Fibroblast of the aortic adventitia (primary cell): Measurements from ENCODE around the gene TGFB3. TPM values are rescaled to one million over a fixed set of nuclear protein-coding genes. Genes with fewer than 3 reads are reported as not detected.
A peak's percentile ranks its signal among the peaks of the same experiment; 100 is the strongest.

Source experiments
- DNase-seq: peaks from one replicate; pipeline ENCODE4 v3.0.0-alpha.2; 2010; ENCODE audit warnings: low read depth
- H3K4me3 ChIP-seq: 2 replicates; pipeline ENCODE4 v1.5.1; 2011; ENCODE audit warnings: low read depth, mild to moderate bottlenecking, control low read depth, low read length, moderate library complexity
- CTCF ChIP-seq: IDR thresholded peaks from 2 replicates; pipeline ENCODE4 v1.5.1; 2011; ENCODE audit warnings: mild to moderate bottlenecking, low read length, control low read depth, inconsistent platforms; ENCODE audit not compliant: insufficient read depth
- total RNA-seq: library from RNA; depleted of rRNA; stranded (reverse); fragments of >200 nt; gene quantifications from 2 replicates; pipeline ENCODE4 v1.2.3, GENCODE V29; 2012; ENCODE audit warnings: low replicate concordance

The TGFB3 gene
- total RNA-seq, 1 donor, result 9.9 TPM

GRCh38 chr14:75989134-75989533 is 7.3 kb upstream of the TGFB3 start:
- H3K4me3 ChIP-seq, result no peak overlapping the region
- TF ChIP-seq CTCF, result no peak
- peak; percentile 97 for DNase-seq

- no peak for DNase-seq
- no peak for TF ChIP-seq CTCF
- H3K4me3 ChIP-seq, result no peak overlapping the region
Observed at GRCh38 chr14:75987201-75987970, 5.6 kb upstream of the TGFB3 start.

GRCh38 chr14:75986439-75986765 is 4.6 kb upstream of the TGFB3 start:
- DNase-seq, result peak; percentile 31
- peak overlapping the region; percentile 86 for H3K4me3 ChIP-seq
- no peak for TF ChIP-seq CTCF

GRCh38 chr14:75985618-75986438 is 4.0 kb upstream of the TGFB3 start, which contains the start of gene IFT43:
TSS of gene IFT43 (plus strand) at chr14:75985763. CDS start at chr14:75985787, 24 bp downstream.
- DNase-seq, result peak; percentile 76
- peak within 1 kb of the TSS; percentile 86 for H3K4me3 ChIP-seq
- TF ChIP-seq CTCF, result no peak

GRCh38 chr14:75984674-75985073 is 2.9 kb upstream of the TGFB3 start:
- H3K4me3 ChIP-seq, result no peak overlapping the region
- TF ChIP-seq CTCF, result no peak
- no peak for DNase-seq

- no peak for TF ChIP-seq CTCF
- peak overlapping the region; percentile 71 for H3K4me3 ChIP-seq
- no peak for DNase-seq
Observed at GRCh38 chr14:75983019-75983358, 1.2 kb upstream of the TGFB3 start.
